Endothelial cell of umbilical vein (primary cell): Measurements from ENCODE around the gene TRIM67. TPM values are rescaled to one million over a fixed set of nuclear protein-coding genes. Genes with fewer than 3 reads are reported as not detected.

Experiments used
- BruUV-seq: library from RNA; stranded (reverse); fragments of 400-500 nt; replicated peaks from 2 replicates; lab custom pipeline; 2021; lab: Mats Ljungman, UMichigan
- CTCF ChIA-PET: fragments of 300-600, 350-600 bp; sonication (Branson Sonifier 250); formaldehyde crosslinking; loops from one replicate; lab custom pipeline; 2021; ENCODE audit warnings: antibody characterized with exemption, inconsistent platforms; lab: Charles Lee
- POLR2A ChIA-PET: fragments of 300-600, 350-600 bp; sonication (Branson Sonifier 250); formaldehyde crosslinking; loops from one replicate; lab custom pipeline; 2021; ENCODE audit warnings: antibody characterized with exemption, inconsistent platforms; lab: Charles Lee
- DNase-seq: peaks from one replicate; pipeline ENCODE4 v3.0.0-alpha.2; 2011; ENCODE audit warnings: low read depth, low spot score
- FAIRE-seq: peaks from 2 replicates; lab custom pipeline; 2011; peaks lifted over from hg19 to GRCh38; lab: Jason Lieb, UNC
- H2AFZ ChIP-seq: 2 replicates; pipeline ENCODE4 v1.6.0; 2012; ENCODE audit warnings: low read depth, low read length, control low read depth, inconsistent platforms
- H3K27ac ChIP-seq: 2 replicates; pipeline ENCODE4 v1.5.1; 2011; ENCODE audit warnings: low read depth, mild to moderate bottlenecking, control low read depth, low read length, moderate library complexity; ENCODE audit not compliant: insufficient read depth
- H3K27me3 ChIP-seq, 2 experiments: 2 replicates each; pipeline versions ENCODE4 v1.6.0 to v1.6.1; 2011; ENCODE audit warnings: low read length in 2 of 2, mixed read lengths in 1 of 2; ENCODE audit not compliant: control insufficient read depth in 2 of 2, insufficient read depth in 2 of 2
- H3K36me3 ChIP-seq, 2 experiments: 2 replicates in 1 of 2; 3 replicates in 1 of 2; pipeline ENCODE4 v1.5.1; 2011; ENCODE audit warnings: low read length in 2 of 2, mild to moderate bottlenecking in 1 of 2, moderate library complexity in 1 of 2; ENCODE audit not compliant: control insufficient read depth in 2 of 2, insufficient read depth in 2 of 2; ENCODE audit errors: extremely low read depth in 1 of 2
- H3K4me1 ChIP-seq: 3 replicates; pipeline ENCODE4 v1.5.1; 2011; ENCODE audit warnings: mild to moderate bottlenecking, low read length; ENCODE audit not compliant: control insufficient read depth, insufficient read depth; ENCODE audit errors: extremely low read depth
- H3K4me2 ChIP-seq: 2 replicates; pipeline ENCODE4 v1.6.1; 2011; ENCODE audit warnings: low read length, control low read depth, mixed read lengths; ENCODE audit not compliant: insufficient read depth
- H3K4me3 ChIP-seq, 3 experiments: fragments of 200-600 bp in 1 of 3; sonication (generic), shearing (Covaris generic) in 1 of 3; replicated peaks in 1 of 3; 2 replicates each; pipeline ENCODE4 v1.5.1; 2011 to 2016; ENCODE audit warnings: control low read depth in 3 of 3, low read length in 3 of 3, mild to moderate bottlenecking in 2 of 3, inconsistent platforms in 1 of 3, low read depth in 1 of 3, moderate library complexity in 1 of 3; ENCODE audit not compliant: insufficient read depth in 1 of 3
- H3K79me2 ChIP-seq: 2 replicates; pipeline ENCODE4 v1.6.0; 2012; ENCODE audit warnings: low read length, inconsistent platforms; ENCODE audit not compliant: control insufficient read depth, insufficient read depth
- H3K9ac ChIP-seq: replicated peaks from 2 replicates; pipeline ENCODE3; 2011; ENCODE audit warnings: low read length, control low read depth; ENCODE audit not compliant: insufficient read depth; ENCODE audit errors: extremely low read depth
- H3K9me1 ChIP-seq: replicated peaks from 3 replicates; pipeline ENCODE4 v1.6.0; 2011; ENCODE audit warnings: mild to moderate bottlenecking, low read length; ENCODE audit not compliant: control insufficient read depth, insufficient read depth; ENCODE audit errors: extremely low read depth
- H3K9me3 ChIP-seq: replicated peaks from 2 replicates; pipeline ENCODE4 v1.5.1; 2012; ENCODE audit warnings: low read length, inconsistent platforms; ENCODE audit not compliant: control insufficient read depth, insufficient read depth
- H4K20me1 ChIP-seq: replicated peaks from 2 replicates; pipeline ENCODE3; 2011; ENCODE audit warnings: mild to moderate bottlenecking, low read length; ENCODE audit not compliant: control insufficient read depth, insufficient read depth; ENCODE audit errors: extremely low read depth
- CTCF ChIP-seq, 2 donors: IDR thresholded peaks; 1 replicate in 1 of 2; 2 replicates in 1 of 2; pipeline ENCODE4 v1.5.1; 2011; ENCODE audit warnings: low read length in 2 of 2, mild to moderate bottlenecking in 2 of 2, moderate library complexity in 2 of 2, control low read depth in 1 of 2, inconsistent platforms in 1 of 2, low read depth in 1 of 2; ENCODE audit not compliant: insufficient read depth in 1 of 2; ENCODE audit errors: extremely low read depth in 1 of 2
- dilution Hi-C: fragments of 300-500 bp; cut with MboI; formaldehyde crosslinking; loops from one replicate; pipeline ENCODE4 v1.15.0; 2019; ENCODE audit warnings: low sequenced_read_pairs; ENCODE audit not compliant: extremely low pct_ligation_motif_present
- intact Hi-C: fragments of 100-400 bp; cut with micrococcal nuclease; formaldehyde crosslinking; loops from one replicate; pipeline ENCODE4 v1.10.0; 2022
- polyA plus RNA-seq, 4 experiments: library from polyadenylated mRNA; depleted of rRNA in 3 of 4; stranded (reverse) in 3 of 4; unstranded in 1 of 4; fragments of >200 nt; gene quantifications; 2 replicates each; pipeline versions ENCODE4 v1.2.1 to v1.2.3, GENCODE V29; 2011 to 2012; ENCODE audit warnings: missing spikeins in 1 of 4
- total RNA-seq: library from RNA; stranded (reverse); gene quantifications from 2 replicates; pipeline ENCODE4 v1.2.3, GENCODE V29; 2021

Gene TRIM67
- total and polyA plus RNA-seq, 2 donors (not counting 3 experiments of a cell fraction or from before 2014, with no cell fraction given) = not detected

DNA sequence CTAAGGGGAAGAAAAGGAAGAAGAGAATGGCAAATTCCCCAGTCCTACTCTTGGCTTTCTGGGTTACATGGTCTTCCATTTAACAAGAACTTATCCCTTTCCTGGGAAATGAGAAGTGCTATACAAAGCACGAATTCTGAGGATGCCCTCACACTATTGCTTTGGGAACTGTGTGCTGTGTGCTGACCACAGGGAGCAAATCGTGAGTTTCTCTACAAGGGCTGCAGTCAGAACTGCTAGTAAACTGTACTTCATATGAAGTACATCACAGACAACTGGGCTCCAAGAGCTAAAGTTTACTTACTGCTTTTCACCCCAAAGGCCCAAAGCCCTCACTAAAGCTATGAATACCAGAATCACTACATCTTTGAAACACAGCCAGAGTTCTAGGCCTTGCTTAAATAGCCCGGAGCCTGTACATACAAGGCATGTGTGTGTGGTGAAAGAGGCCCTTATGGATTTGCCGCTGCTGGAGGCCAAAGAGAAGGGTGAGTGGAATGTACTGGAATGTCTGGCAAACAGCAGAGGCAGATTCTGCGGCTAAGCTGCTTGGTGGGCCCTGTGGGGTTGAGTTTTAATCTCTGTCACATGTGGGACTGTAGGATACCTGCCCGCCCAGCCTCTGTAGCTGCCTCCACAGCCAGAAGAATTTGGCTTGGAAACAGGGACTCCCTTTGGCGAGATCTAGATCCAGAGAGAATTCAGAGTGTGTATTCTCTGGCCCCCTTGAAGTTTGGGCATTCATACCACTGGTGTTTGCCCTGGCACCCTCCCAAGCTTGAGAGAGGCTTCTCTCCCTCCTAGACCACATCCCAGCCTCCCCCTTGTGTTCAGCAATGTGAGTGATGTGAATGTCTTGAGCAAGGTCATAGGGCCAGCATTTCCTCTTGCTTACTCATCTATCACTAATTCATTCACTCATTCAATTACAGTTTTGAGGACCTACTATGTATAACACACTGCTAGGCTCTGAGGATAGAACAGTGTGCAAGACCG is 21.9 kb upstream of the TRIM67 start:
- intact Hi-C loops (loop anchor here (1.0 kb wide), 2 partner anchors 22 to 34 kb away; partner anchors contain the start of gene TRIM67), dilution Hi-C loops (no loop called here)
- H3K4me1 ChIP-seq = peaks cover 19% of the 10 kb centered on the region
- H3K9me1 ChIP-seq = no peaks in the 10 kb centered on the region
- ChIA-PET CTCF (interaction anchor here (1.0 to 1.7 kb wide), 2 partner anchors 48 to 398 kb away, joined by 3 to 6 read pairs; no protein-coding TSS in a partner anchor), POLR2A (no interaction called here)
- H3K4me2 ChIP-seq = peak overlapping the region; percentile 40
- H3K27me3 ChIP-seq = peaks cover 0 to 5% of the 10 kb centered on the region in 2 experiments
- BruUV-seq = no TSS peak
- H3K79me2 ChIP-seq = no peaks in the 10 kb centered on the region
- DNase-seq (no peak), FAIRE-seq (no peak)
- TF ChIP-seq CTCF (IDR thresholded peaks at IDR 0.05; ENCODE audit: extremely low read depth in 1 of 2, insufficient read depth in 1 of 2, low read depth in 1 of 2, low read length in 2 of 2) = no peak
- H3K4me3 ChIP-seq = no peak overlapping the region
- no peaks in the 10 kb centered on the region for H3K36me3 ChIP-seq
- no peak overlapping the region for H3K9ac ChIP-seq
- no peaks in the 10 kb centered on the region for H3K9me3 ChIP-seq
- peak overlapping the region; percentile 38 for H3K27ac ChIP-seq
- H2AFZ ChIP-seq = no peak overlapping the region
- H4K20me1 ChIP-seq = no peaks in the 10 kb centered on the region
